ENCODE measurements around the gene SKA3. TPM values are rescaled to one million over a fixed set of nuclear protein-coding genes. Genes with fewer than 3 reads are reported as not detected.

The SKA3 gene
- total and polyA plus RNA-seq, 7 donors = 0.33 to 6.7 (median 0.78) TPM; not detected in 1

- H3K36me3 ChIP-seq = peaks cover 0 to 20% (median 8%) of the 10 kb centered on the region in 4 donors
- H3K4me1 ChIP-seq = no peaks in the 10 kb centered on the region
- H3K27me3 ChIP-seq = no peaks in the 10 kb centered on the region
- intact Hi-C loops (cut with DNase I) = no loop called here
- H3K27ac ChIP-seq = no peak overlapping the region
- 89 to 90% methylated on average over 8 of the region's 8 CpGs for WGBS, 2 donors
- H3K9me3 ChIP-seq = no peaks in the 10 kb centered on the region
- DNase-seq = no peak
- TF ChIP-seq EP300 (IDR thresholded peaks at IDR 0.05) (no peak), POLR2A (IDR thresholded peaks at IDR 0.05) (no peak), POLR2AphosphoS5 (IDR thresholded peaks at IDR 0.05) (no peak), CTCF (IDR thresholded peaks at IDR 0.05) (no peak)
- H3K4me3 ChIP-seq = no peak overlapping the region
Observed at GRCh38 chr13:21152251-21152899, 24.0 kb downstream of the SKA3 start.

GRCh38 chr13:21150013-21150412 lies 26.3 kb downstream of the SKA3 start:
- no peak for DNase-seq
- peaks cover 2 to 43% (median 12%) of the 10 kb centered on the region in 4 donors for H3K36me3 ChIP-seq
- H3K27me3 ChIP-seq = no peaks in the 10 kb centered on the region
- peaks cover 0 to 3% (median 0%) of the 10 kb centered on the region in 4 donors for H3K4me1 ChIP-seq
- intact Hi-C loops (cut with DNase I) = no loop called here
- TF ChIP-seq EP300 (IDR thresholded peaks at IDR 0.05) = no peak
- TF ChIP-seq POLR2AphosphoS5 (IDR thresholded peaks at IDR 0.05) = no peak
- TF ChIP-seq POLR2A (IDR thresholded peaks at IDR 0.05) = no peak
- TF ChIP-seq CTCF (IDR thresholded peaks at IDR 0.05) = no peak
- no peaks in the 10 kb centered on the region for H3K9me3 ChIP-seq
- 56 to 85% methylated on average over 1 of the region's 1 CpG for WGBS, 2 donors
- H3K4me3 ChIP-seq = no peak overlapping the region
- no peak overlapping the region for H3K27ac ChIP-seq

GRCh38 chr13:21149568-21149967 lies 26.8 kb downstream of the SKA3 start:
- intact Hi-C loops (cut with DNase I) = no loop called here
- no peak for TF ChIP-seq EP300 (IDR thresholded peaks at IDR 0.05)
- TF ChIP-seq POLR2AphosphoS5 (IDR thresholded peaks at IDR 0.05) = no peak
- TF ChIP-seq CTCF (IDR thresholded peaks at IDR 0.05) = no peak
- no peak for TF ChIP-seq POLR2A (IDR thresholded peaks at IDR 0.05)
- DNase-seq = no peak
- H3K4me3 ChIP-seq = no peak overlapping the region
- no peaks in the 10 kb centered on the region for H3K27me3 ChIP-seq
- 43 to 70% methylated on average over 1 of the region's 1 CpG for WGBS, 2 donors
- H3K27ac ChIP-seq = no peak overlapping the region
- H3K9me3 ChIP-seq = no peaks in the 10 kb centered on the region
- peaks cover 2 to 43% (median 12%) of the 10 kb centered on the region in 4 donors for H3K36me3 ChIP-seq
- H3K4me1 ChIP-seq = peaks cover 0 to 7% (median 0%) of the 10 kb centered on the region in 4 donors

- H3K27me3 ChIP-seq = no peaks in the 10 kb centered on the region
- intact Hi-C loops (cut with DNase I) = no loop called here
- peaks cover 2 to 45% (median 12%) of the 10 kb centered on the region in 4 donors for H3K36me3 ChIP-seq
- no peak overlapping the region for H3K4me3 ChIP-seq
- WGBS, 2 donors = 63 to 80% methylated on average over 5 of the region's 5 CpGs
- no peak for DNase-seq
- H3K4me1 ChIP-seq = peaks cover 0 to 16% (median 2%) of the 10 kb centered on the region in 4 donors
- TF ChIP-seq CTCF (IDR thresholded peaks at IDR 0.05) = no peak
- TF ChIP-seq POLR2AphosphoS5 (IDR thresholded peaks at IDR 0.05) = no peak
- no peak for TF ChIP-seq POLR2A (IDR thresholded peaks at IDR 0.05)
- no peak for TF ChIP-seq EP300 (IDR thresholded peaks at IDR 0.05)
- no peaks in the 10 kb centered on the region for H3K9me3 ChIP-seq
- H3K27ac ChIP-seq = no peak overlapping the region
Observed at GRCh38 chr13:21148557-21149258, 27.6 kb downstream of the SKA3 start.

Measured in sigmoid colon (tissue), 7 donors.